Omental fat pad (tissue), 4 donors: ENCODE data around the gene LEMD1. TPM values are rescaled to one million over a fixed set of nuclear protein-coding genes. Genes with fewer than 3 reads are reported as not detected.

Experiments used
- ATAC-seq: fragments of 150-250 bp; one replicate; pipeline ENCODE4 v1.9.1; 2016; ENCODE audit warnings: mild to moderate bottlenecking, moderate library complexity; ENCODE audit not compliant: low FRiP score
- DNase-seq: peaks from one replicate; pipeline ENCODE4 v3.0.0-alpha.2; 2019; ENCODE audit warnings: low spot score
- total RNA-seq, 4 donors: library from RNA; depleted of rRNA; stranded (reverse); fragments of >200 nt; gene quantifications; one replicate each; pipeline ENCODE4 v1.1.0, GENCODE V29; 2016
- TF ChIP-seq, protein P1 (sequence below), 3 donors: fragments of 450-650 bp; IDR thresholded peaks; one replicate each; pipeline ENCODE4 v1.5.1; 2016 to 2017; ENCODE audit warnings: antibody characterized with exemption in 3 of 3, mild to moderate bottlenecking in 3 of 3, moderate library complexity in 2 of 3

The LEMD1 gene
- total RNA-seq, 4 donors from 2014 or later = 1.7 TPM; not detected in 3

DNA sequence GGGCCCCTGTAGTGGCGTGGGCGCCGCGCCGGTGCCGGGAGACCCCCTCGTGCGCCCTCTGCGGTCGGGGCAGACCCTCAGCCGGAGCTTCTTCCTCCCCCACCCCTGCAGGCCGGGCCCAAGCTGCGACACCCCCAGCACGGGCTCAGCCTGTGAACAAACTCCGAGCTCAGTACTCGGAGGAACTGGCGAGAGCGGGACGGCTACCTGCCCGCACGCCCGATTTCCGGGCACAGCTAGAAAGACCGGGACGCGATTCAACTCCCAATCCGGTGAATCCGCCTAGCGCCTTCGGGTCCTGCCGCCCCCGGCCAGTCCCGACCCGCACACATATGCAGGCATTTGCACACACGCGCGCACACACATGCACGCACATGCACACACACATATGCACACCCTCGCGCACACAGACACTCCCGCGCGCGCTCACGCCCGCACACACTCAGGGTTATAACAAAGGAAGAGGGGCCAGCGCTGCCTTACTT is 34.6 kb upstream of the LEMD1 start:
- no peak for DNase-seq
- no peak for ATAC-seq
- TF ChIP-seq, protein P1, sequence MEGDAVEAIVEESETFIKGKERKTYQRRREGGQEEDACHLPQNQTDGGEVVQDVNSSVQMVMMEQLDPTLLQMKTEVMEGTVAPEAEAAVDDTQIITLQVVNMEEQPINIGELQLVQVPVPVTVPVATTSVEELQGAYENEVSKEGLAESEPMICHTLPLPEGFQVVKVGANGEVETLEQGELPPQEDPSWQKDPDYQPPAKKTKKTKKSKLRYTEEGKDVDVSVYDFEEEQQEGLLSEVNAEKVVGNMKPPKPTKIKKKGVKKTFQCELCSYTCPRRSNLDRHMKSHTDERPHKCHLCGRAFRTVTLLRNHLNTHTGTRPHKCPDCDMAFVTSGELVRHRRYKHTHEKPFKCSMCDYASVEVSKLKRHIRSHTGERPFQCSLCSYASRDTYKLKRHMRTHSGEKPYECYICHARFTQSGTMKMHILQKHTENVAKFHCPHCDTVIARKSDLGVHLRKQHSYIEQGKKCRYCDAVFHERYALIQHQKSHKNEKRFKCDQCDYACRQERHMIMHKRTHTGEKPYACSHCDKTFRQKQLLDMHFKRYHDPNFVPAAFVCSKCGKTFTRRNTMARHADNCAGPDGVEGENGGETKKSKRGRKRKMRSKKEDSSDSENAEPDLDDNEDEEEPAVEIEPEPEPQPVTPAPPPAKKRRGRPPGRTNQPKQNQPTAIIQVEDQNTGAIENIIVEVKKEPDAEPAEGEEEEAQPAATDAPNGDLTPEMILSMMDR (IDR thresholded peaks at IDR 0.05) = no peak

DNA sequence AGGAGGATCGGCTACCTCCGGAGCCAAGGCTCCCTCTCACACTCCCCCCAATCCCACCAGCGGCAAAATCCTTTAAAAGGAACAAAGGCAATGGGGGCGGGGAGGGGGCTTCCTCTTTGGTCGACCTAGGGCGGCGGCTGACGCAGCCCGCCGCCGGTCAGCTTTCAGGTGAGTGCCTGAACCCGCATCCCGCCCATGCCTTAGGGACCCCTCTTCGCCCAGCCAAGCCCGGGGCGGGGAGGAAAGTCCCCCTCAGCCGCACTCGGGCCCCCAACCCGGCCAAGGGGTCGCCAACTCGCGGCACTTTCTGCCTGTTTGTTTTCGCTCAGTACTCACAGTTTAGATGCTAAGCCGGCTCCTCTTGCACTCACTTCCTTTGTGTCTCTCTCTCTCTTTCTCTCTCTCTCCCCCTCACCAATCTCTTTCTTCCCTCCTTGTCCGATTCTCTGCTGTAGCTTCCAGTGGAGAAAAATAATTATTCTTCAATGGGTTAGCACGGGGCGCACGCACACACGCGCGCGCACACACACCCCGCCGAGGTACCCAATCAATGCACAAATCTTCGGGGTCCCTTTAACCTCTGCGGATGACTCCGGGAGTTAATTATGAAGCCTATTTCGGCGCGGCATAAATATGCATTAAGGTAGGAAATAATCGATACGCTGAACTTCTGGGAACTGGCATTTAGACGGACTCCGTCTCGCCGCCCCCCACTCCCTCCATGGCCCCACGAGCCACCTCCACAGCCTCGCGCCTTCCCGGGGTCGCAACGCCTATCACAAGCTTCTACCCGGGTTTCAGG is 33.9 kb upstream of the LEMD1 start, which contains the start of gene BLACAT1:
Gene BLACAT1, minus strand, starts transcription at position 465 of the 802 bp plus-strand sequence.
- TF ChIP-seq, protein P1 (IDR thresholded peaks at IDR 0.05) = no peak
- ATAC-seq (no peak), DNase-seq (no peak)

DNA sequence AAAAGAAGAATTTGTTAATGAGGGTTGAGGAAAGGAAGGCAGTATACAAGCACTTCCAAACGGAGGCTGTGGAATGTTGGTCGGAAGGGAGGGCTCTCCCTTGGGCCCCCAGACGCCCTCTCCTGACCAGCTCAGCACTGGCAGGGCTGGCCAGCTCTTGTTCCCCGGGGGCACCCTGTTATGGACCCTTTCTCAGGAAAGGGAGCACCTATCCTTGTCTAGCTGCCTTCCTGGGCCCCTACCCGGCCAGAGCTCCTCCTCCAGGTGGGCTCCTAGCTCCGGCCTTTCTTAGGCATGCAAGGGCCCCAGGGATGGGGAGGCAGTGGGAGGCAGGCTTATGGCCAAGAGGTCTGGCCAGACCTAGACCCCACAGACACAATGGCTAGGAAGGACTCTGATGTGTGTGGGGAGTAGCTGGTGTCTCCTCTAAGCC is 33.1 kb upstream of the LEMD1 start:
- TF ChIP-seq, protein P1 (IDR thresholded peaks at IDR 0.05) = no peak
- no peak for ATAC-seq
- no peak for DNase-seq

DNA sequence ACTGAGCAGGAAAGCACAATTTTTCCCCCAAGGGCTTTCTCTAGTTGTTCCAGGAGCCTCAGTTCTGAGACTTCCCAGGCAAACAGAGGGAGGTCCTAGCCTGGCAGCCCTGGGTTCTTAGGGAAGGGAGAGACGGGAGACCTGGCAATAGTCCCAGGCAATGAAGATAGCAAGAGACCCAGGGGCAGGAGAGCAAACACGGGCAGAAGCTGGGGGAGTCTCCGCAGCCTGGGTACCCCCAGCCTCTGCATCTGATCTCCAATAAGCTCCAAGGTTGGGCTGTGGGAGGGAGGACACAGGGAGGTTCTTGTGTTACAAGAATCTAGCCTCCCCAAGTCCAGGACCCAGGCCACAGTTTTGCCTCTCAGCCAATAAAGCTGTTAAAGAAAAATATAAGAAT is 31.6 kb upstream of the LEMD1 start:
- TF ChIP-seq, protein P1 (IDR thresholded peaks at IDR 0.05) = no peak
- DNase-seq = no peak
- no peak for ATAC-seq

DNA sequence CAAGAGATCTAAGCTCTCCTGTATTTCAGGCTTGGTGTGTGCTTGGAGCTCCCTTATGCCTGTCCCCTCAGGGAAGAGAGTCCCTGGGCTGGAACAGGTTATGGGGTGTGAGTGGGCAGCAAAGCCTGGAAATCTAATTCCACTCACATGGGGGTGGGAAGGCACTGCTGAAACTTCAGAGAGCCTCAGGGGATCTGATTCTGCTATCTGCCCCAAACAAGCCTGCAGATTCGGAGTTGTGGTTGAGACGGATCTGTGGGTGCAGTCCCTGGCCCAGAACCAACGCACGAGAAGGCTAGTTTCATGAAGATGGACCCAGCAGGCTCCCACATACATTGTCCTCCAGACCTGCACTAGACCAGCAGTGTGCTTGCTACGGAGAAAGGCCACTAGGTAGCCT is 31.1 kb upstream of the LEMD1 start:
- DNase-seq = no peak
- TF ChIP-seq, protein P1 (IDR thresholded peaks at IDR 0.05) = no peak
- no peak for ATAC-seq

DNA sequence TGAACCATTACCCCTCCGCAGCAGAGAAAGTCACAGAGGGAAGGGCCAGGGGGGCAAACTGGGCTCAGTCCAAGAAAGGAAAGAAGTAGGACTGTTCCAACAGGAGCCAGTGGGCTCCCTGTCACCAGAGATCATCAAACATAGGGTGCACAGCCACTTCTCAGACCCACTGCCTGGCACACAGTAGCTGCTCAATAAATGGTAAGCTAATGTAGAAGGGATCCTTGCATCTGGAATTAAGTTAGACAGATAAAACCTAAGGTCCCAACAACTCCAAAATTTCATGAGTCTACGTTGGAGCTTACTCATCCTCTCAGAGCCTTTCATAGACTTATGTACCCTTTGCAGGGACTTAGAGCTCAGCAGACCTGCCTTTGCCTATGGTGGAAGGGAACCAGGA is 30.5 kb upstream of the LEMD1 start:
- DNase-seq (no peak), ATAC-seq (no peak)
- TF ChIP-seq, protein P1 (IDR thresholded peaks at IDR 0.05) = no peak

DNA sequence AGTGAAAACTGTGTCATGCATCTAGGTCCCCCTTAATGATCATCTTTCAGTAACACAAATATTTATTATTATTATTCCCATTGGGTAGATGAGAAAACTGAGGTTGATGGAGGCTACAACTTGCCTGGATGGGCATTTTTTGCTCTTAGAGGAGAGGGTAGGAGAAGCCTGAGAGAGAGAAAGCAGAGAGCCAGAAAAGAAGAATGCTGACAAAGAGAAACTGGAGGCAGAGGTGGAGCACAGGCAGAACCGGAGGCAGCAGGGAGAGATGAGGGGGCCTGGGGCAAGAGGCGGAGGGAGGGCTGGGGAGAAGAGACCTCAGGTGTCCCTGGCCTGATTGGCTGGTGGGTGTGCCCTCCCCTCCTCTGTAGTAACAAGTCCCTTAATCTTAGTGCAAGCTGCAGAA is 29.9 kb upstream of the LEMD1 start:
- no peak for ATAC-seq
- DNase-seq = no peak
- TF ChIP-seq, protein P1 (IDR thresholded peaks at IDR 0.05) = no peak
